Activated CD4-positive, alpha-beta T cell treated with anti-CD3 and anti-CD28 coated beads, Interleukin-2, amount 50 U/mL, for 16 hours (primary cell): ENCODE results near the gene FARP2.
"Not testable (repeated sequence)": the region's sequence is repeated elsewhere in the genome, so short reads cannot be mapped to it uniquely, and the experiment has no call there.

Source experiments
- DNase-seq: peaks from one replicate; pipeline ENCODE4 v3.0.0-alpha.2; 2020

FARP2 gene

DNA sequence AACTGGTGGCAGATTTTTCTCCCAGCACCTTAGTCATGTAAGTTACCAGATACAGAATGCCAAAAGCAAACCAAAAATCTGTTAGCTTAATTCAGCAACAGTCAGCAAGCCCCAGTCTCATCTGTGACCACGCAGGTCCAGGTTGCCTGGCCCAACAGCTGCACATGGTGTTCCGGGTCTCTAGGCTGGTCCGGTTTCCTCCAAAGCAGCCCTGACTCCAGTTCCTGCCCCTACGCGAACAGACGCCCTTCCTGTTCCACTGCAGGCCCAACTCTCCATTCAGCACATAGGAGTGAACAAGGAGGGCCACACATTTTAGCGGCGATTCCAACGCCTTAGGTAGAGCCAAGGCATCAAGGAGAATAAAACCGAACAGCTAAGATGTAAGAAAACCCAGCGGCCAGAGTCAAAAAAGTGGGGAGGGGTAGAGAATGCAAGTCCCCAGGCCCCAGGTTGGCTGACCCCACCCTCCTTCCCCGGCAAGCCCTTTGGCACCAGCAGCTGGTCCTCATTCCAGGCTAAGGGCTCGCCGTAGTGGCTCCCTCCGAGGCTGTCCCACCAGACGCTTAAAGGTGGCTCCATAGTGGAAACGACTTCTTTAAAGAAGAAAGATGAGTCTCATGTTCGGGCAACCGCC, 150.8 kb downstream of the FARP2 start:
- DNase-seq = no peak

DNA sequence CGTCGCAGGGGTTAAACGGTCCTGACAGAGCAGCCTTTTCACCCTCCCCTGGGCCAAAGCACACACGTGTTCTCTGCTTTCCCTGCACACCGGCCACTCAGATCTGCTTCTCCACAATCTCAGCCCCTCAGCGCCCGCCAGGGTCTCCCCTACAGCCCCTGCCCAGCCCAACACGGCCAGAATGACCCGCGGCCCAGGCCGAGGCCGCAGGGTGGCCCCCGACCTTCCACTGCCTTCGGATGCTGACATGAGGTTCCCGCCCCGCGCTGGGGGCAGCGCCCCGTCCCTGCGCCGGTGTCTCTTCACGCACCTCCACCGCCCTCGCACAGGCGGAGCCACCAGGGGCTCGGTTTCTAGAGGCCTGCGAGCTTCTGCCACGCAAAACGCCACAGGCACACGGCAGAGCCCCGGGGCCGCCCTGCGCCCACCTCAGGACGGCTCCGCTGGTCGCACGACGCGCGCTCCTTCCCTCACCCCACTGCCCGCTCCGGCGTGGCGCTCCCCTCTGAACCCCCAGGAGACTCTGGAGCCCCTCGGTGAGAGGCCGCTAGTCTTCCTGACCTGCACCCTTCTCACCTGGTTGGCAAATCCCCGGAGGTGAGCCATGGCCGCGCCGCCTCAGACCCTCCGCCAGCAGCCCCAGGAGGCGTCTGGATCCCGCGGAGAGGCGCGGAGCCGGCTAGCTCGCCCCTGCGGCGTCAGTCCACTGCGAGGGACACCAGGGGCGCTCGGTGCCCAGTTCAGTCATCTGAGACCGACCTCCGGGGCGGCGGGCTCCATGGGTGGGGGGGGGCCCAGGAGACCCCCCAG, 151.6 kb downstream of the FARP2 start:
- peak; percentile 35 for DNase-seq

DNA sequence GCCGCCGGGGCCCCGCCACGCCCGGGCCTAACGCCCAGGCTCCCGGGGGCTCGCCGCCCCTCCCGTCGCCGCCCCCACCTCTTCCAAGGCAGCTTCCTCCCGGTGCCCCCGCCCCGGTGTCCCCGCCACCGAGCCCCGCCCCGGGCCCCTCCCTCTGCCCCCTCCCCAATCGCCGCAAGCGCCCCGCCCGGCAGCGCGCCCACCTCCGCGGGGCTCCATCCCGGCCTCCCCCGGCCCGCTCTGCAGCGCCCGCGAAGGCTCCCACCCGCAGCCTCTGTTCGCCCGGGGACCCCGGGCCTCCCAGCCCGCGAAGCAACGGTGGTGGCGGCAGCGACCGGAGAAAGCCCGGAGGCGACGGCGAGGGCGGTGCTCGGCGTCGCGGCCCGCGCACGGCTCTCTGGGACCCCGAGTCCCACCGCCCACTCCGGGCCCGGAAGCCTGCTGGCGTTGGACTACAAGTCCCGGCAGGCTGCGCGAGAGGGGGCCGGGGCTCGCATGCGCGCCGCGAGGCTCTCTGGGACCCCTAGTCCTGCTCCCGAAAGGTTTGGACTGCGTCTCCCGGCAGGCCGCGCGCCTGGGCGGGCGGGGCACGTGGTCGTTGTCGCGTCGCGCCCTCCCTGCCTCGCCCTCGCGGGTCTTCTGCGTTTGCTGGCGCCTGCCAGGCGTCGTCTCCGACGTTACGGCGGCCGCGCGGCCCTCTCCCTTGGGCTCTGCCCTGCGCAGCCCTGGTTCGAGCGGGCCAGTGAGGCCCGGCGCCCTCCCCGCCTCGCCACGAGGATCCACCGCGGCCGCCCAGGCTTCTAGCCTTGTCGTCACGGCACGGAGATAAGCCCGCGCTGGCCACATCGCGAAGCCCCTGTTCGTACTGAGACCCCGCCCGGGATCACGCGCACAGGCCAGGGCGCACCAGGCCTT, 152.4 kb downstream of the FARP2 start, which contains the start of gene STK25:
STK25 (minus strand) TSS at position 345 of the 915 bp plus-strand sequence. CDS start 549 bp downstream, outside the sequence.
- DNase-seq = peak; percentile 98

DNA sequence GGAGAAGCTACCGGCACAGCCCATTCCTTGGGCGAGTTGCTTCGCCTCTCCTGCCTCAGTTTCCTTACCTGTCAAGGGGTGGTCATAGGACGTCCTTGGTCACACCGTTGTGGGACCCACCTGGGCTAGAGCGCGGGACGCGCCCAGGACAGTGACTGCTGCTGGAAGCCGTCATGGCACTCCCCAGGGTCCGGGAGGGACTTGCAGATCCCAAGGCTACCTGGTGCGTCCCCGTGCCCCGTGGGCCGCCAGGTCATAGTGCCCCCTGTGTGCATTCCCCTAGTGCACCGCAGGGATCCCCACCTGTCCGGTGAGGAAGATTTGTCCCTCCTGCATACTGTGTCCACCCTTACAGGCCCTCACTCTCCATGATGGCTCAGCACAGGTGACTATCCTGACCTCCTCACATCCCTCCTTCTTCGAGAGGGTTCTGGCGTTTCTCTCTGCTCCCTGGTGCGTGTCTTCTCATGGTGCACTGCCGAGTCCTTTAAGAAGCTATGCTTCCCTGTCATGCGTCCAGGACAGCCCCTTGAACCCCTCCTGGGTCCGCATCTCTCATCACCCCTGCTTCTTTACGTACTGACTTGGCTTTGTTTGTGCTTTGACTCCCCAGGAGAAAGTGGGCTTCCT, 153.2 kb downstream of the FARP2 start:
- DNase-seq = no peak

DNA sequence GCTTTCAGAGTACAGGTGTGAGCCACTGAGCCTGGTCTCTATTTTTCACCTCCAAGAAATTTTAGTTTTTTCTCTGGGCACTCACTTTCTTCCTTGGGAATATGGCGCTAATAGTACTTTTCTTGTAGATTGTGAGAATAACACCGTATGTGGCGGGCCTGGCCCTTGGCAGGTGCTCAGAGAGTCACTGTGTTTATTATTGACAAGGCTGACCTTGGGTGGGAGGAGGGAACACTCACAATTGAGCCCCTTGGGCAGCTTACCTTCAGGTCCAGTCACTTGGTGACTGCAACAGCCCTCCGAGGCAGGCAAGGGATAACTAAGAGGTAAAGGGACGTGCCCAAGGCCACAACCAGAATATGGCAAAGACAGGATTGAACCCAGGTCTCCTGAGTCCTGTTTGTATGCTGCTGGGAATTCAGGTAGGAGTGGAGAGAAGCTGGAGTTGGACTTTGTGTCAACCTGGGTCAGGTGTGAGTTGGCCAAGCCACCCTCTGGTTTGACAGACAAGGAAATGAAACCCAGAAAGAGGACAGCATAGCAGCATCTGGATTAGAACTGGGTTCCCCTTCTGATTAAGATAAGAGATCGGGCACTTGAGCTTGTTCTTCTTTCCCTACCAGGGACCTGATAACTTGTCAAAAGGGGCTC, 155.1 kb downstream of the FARP2 start:
- DNase-seq = no peak

DNA sequence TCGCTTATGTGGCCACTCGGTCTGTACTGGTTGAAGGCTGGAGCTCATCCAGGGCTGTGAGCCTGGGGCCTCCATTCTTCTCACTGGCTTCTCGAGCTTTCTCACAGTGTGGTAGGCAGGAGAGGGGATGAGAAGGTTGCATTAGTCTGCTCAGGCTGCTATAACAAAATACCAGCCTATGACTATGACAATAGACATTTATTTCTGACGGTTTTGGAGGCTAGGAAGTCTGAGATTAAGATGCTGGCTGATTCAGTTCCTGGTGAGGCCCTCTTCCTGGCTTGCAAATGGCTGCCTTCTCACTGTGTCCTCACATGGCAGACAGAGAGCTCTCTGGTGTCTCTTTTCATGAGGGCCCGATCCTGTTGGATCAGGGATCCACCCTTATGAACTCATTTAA, 158.5 kb downstream of the FARP2 start:
- DNase-seq = no peak

DNA sequence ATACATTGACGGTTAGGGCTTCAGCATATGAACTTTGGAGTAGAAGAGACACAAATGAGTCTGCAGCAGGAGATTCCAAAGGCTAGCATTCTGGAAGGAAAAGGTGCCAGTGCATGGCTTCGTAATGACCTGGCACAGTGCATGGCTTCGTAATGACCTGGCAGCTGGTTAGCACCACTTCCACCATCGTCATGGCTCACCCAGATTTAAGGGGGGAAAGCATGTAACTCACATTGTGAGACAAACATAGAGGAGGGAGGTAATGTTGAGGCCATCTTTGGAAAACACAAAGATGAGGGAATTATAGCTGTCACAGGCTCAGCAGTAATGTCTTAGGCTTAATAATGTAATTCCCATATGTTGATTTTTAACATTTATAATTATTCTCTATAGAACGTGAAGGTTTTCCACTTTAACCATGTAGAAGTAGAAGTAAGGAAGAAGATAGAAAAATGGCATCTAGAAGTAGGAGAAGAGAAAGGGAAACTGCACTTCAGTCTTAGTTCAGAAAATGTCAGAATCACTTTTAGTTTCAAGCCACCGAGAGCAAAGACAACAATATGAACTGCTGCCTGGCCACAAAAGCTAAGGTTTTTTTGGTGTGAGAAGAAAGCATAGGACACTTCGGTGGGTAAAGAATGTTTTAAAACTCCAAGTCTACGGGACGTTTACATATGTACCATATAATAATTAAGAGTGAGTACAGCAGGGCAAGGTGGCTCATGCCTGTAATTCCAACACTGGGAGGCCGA, 159.1 kb downstream of the FARP2 start:
- no peak for DNase-seq

DNA sequence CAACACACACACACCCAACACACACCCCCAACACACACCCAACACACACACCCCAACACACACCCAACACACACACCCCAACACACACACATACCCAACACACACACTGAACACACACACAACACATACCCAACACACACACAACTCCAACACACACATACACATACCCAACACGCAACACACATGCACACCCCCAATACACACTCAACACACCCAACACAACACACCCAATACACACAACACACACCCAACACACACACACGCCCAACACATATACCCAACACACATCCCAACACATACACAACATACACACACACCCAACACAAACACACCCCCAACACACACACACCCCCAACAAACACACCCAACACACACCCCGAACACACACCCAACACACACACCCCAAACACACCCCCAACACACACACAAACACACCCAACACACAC, 160.5 kb downstream of the FARP2 start:
- DNase-seq = no peak

DNA sequence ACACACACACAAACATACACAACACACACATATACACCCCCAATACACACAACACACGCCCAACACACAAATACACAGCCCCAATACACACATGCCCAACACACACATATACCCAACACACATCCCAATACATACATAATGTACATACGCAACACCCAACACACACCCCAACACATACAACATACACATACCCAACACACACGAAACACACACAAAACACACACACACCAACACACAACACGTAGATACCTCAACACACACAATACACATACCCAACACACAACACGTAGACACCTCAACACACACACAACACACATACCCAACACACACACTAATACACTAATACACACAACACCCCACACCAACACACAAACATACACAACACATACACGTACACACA, 161.2 kb downstream of the FARP2 start:
- no peak for DNase-seq

DNA sequence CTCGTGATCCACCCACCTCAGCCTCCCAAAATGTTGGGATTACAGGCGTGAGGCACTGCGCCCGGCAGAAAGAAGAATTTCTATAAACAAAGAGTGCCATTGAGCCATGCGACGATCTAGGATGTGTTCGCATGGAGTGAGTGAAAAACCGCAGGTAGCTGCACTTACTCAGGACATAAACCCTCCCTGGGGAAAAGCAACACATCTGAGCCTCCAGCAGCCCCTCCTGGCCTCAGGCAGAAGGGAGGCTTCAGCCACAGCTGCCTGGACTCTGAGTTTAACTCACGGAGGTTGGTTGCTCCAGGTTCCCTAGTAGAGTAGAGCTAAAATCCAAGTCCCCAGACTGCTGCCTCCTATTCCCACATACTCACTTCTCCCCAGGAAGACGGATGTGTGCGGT, 163.6 kb downstream of the FARP2 start:
- DNase-seq = no peak

DNA sequence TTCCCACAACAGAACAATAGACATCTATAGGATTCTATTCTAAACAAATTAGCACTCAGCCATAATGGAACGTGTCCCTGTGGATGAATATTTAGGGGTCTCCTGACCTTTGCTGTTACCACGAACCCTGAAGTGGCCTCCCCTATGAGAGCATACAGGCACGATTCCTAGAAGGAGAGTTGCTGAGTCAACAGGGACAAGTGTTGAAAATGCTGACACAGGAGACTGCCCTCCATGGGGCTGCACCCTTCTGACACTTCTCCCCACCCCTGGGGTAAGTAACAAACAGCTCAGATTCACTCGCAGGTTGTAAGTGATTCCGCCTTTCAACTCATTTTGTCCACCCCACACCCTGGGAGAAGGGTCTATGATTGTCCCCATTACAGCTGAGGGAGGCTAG, 166.4 kb downstream of the FARP2 start:
- DNase-seq = no peak

DNA sequence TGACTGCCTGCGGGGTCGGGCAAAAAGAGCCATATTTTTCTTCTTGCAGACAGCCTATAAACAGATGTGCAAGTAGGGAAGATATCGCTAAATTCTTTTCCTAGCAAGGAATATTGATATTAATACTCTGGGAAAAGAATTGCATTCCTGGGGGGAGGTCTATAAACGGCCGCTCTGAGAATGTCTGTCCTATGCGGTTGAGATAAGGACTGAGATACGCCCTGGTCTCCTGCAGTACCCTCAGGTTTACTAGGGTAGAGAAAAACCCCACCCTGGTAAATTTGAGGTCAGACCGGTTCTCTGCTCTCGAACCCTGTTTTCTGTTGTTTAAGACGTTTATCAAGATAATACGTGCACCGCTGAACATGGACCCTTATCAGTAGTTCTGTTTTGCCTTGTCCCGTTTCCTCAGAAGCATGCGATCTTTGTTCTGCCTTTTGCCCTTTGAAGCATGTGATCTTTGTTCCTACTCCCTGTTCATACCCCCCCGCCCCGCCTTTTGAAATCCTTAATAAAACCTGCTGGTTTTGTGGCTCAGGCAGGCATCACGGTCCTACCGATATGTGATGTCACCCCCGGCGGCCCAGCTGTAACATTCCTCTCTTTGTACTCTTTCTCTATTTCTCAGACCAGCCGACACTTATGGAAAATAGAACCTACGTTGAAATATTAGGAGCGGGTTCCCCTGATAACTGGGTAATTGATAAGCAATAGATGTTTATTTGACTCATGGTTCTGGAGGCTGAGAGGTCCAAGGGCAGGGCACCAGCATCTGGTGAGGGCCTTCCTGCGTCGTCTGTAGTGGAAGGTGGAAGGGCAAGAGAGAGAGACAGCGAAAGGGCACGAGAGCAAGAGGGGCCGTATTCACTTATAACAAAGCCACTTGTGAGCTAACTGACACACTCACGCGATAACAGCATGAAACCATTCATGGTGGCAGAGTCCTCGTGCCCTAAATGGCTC, 170.0 kb downstream of the FARP2 start:
- not testable (repeated sequence) for DNase-seq

DNA sequence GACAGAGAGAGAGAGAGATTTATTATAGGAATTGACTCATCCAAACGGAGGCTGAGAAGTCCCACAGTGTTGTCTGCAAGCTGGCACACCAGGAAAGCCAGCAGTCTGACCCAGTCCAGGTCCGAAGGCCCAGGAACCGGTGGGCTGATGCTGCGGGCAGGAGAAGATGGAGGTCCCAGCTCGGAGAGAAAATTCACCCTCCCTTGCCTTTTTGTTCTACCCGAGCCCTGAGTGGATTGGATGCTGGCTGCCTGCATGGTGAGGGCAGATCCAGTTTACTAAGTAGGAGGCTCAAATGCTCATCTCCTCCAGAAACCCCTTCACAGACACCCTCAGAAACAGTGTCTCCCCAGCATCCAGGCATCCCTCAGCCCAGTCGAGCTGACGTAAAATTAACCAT, 174.5 kb downstream of the FARP2 start:
- no peak for DNase-seq

DNA sequence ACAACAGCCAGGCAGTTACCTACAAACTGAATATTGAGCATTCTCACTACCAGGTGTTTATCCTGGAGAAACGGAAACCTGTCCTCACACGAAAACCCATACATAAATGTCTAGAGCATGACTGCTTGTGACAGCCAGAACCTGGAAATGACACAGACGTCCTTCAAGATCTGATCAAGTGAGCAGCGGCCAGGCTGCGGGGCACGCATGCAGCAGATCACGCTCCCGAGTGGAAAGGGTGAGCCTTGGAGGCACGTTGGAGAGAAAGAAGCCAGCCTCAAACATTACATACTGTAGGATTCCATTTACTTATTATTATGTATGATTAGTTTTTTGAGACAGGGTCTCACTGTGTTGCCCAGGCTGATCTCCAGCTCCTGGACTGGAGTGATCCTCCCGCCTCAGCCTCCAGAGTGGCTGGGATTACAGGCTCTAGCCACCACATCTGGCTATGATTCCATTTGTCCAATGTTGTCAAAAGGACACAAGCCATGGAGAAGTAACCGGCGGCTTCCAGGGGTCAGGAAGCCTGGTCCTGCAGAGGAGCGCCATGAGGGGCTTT, 175.2 kb downstream of the FARP2 start:
- no peak for DNase-seq

DNA sequence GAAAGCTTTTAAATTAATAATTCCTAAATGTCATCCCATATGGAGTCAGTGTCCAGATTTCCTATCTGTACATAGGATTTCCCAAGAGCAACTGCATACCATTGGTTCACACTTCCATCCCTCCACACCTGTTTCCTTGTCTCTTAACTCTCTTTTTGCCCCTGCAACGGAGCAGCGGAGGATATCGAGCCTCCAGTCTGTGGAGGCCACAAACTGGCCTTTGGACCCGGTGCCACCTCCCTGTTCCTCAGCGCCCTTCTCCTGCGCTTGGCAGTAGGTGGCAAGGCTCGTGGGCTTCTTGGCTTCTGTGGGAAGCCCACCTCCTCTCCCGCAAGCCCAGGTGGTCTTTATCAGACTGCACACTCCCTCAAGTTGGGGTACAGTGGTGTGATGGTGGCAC, 176.1 kb downstream of the FARP2 start:
- DNase-seq = no peak

DNA sequence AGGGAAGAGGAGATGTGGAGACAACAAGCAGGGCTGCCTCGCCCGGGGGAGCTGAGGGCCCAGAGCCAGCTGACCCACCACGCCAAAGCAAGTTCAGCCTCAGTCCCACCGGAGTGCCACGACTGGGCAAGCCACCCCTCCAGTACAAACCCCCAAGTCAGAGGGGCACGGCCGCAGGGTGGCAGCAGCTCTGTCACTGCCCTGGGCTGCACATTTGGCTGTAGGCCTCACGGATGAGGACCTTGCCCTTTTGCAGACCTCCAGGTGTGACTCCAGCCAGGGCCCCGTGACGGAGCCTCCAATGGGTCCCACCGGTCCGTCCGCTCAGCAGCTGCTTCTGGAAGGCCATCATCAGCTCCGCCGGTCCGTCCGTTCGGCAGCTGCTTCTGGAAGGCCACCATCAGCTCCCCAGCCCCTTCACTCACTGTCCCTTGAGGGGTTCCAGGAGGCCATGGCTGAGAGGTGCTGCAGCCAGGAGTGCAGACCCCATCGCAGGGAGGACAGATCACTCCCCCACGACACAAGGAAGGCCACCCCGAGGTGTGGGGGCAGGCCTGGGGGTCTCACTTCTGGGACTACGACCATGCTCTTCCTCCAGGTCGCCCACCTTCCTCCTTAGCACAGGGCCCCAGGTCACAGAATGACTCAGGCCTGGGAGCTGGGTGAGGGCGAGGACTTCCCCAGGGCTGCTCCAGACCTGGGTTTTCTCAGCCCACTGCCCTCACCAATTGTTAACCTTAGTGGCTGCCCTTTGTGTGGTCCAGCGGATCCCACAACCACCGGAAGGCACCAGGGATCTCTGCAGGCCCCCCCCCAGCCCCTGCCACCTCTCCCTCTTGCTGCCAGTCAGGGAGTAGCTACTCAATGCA, 176.9 kb downstream of the FARP2 start:
- no peak for DNase-seq

DNA sequence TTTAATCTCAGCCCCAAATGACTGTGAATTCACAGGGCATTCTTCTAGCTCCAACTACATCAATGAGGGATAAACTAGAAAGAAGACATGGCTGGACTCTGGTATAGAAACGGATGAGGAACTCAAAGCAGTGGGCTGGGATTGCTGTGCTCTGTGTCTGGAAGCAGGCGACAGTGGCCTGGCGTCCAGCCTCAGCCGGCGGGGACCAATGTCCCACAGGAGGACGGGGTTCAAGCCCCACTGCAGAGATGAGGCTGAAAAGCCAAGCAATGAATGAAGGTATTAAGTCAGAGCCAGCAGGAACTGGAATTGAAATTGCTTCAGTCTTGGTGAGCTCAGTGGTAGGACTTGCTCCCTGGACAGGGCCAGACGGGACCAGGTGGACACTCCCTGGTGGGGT, 178.2 kb downstream of the FARP2 start:
- no peak for DNase-seq

DNA sequence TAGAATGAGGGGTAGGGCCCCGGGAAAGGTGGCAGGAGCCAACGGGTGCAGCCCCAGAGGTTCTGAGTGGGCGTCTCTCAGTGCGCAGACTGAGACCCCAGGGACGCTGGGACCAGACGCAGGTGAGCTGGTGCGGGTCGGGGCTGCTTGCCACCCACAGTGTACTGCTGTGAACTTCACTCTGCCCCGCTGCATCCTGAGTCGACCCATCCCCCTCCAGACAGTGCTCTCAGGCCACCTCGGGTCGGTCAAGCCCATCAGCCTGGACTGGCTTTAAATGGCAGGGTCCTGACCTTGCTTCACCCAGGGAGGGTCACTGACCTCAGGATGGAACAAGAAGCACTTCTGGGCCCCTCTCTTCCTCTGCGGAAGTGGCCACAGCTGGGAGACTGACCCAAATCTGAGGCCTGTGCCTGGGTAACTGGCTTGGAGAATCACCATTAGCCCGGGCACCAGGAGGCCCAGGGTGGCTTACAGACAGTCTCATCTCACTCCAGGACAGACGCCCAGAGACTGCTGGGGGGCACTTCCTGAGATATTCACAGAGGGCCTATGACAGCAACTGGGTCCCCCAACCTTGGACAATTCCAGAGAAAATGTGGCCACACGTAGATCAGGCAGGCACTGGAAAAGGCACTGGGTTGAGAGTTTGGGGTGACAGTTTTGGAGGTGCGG, 178.8 kb downstream of the FARP2 start:
- no peak for DNase-seq
